OCI-LY3 (cell line): ENCODE data around the gene TAS2R60.
A peak's percentile ranks its signal among the peaks of the same experiment; 100 is the strongest.

ENCODE experiments used
- H2AFZ ChIP-seq: fragments of 200-600, 300-600 bp; shearing (Covaris generic); 2 replicates; pipeline ENCODE4 v1.6.0; 2014; ENCODE audit warnings: antibody characterized with exemption, low read depth, low read length
- H3K27ac ChIP-seq: fragments of 200-600, 300-600 bp; sonication (generic); 2 replicates; pipeline ENCODE4 v1.5.1; 2014; ENCODE audit warnings: mild to moderate bottlenecking, low read length, moderate library complexity, mixed read lengths
- H3K27me3 ChIP-seq: fragments of 200-600, 300-600 bp; sonication (generic); 2 replicates; pipeline ENCODE4 v1.6.1; 2014; ENCODE audit warnings: low read depth, low read length, mixed read lengths
- H3K36me3 ChIP-seq: fragments of 200-600, 300-600 bp; sonication (generic); replicated peaks from 2 replicates; pipeline ENCODE3; 2014; ENCODE audit warnings: low read depth, low read length, mixed read lengths
- H3K4me1 ChIP-seq: fragments of 300-600, 200-600 bp; sonication (generic); 2 replicates; pipeline ENCODE4 v1.6.1; 2014; ENCODE audit warnings: low read length, mixed read lengths
- H3K4me2 ChIP-seq: fragments of 200-600, 300-600 bp; sonication (generic); 2 replicates; pipeline ENCODE4 v1.6.1; 2014; ENCODE audit warnings: low read length, mixed read lengths
- H3K4me3 ChIP-seq: fragments of 300-600, 200-600 bp; sonication (generic); 2 replicates; pipeline ENCODE4 v1.5.1; 2014; ENCODE audit warnings: antibody characterized with exemption, mild to moderate bottlenecking, low read length, moderate library complexity
- H3K79me2 ChIP-seq: fragments of 300-600, 200-600 bp; shearing (Covaris generic); 2 replicates; pipeline ENCODE4 v1.6.1; 2014; ENCODE audit warnings: mild to moderate bottlenecking, low read length, mixed read lengths
- H3K9ac ChIP-seq: fragments of 300-600, 200-600 bp; shearing (Covaris generic); 2 replicates; pipeline ENCODE4 v1.6.0; 2014; ENCODE audit warnings: mild to moderate bottlenecking, low read length, moderate library complexity
- H3K9me3 ChIP-seq: fragments of 200-600, 300-600 bp; shearing (Covaris generic); 2 replicates; pipeline ENCODE4 v1.6.1; 2014; ENCODE audit warnings: low read length, mixed read lengths; ENCODE audit not compliant: insufficient read depth
- H4K20me1 ChIP-seq: fragments of 200-600, 300-600 bp; sonication (generic); 2 replicates; pipeline ENCODE4 v1.6.1; 2016; ENCODE audit warnings: low read length, mixed read lengths; ENCODE audit not compliant: insufficient read depth
- EZH2phosphoT487 ChIP-seq: fragments of 200-600 bp; shearing (Covaris generic); IDR thresholded peaks from 2 replicates; pipeline ENCODE4 v1.6.1; 2018; ENCODE audit warnings: antibody characterized with exemption, mixed run types, low read depth
- TF ChIP-seq, protein P1 (sequence below): fragments of 200-600, 300-600 bp; sonication (generic); IDR thresholded peaks from 2 replicates; pipeline ENCODE4 v1.5.1; 2014; ENCODE audit warnings: antibody characterized with exemption, low read length, low read depth

TAS2R60 gene

GRCh38 chr7:143406002-143406357 lies 37.3 kb upstream of the TAS2R60 start:
- Histone ChIP-seq H2AFZ (no peak overlapping the region), H3K4me3 (no peak overlapping the region), H4K20me1 (no peaks in the 10 kb centered on the region), H3K79me2 (no peaks in the 10 kb centered on the region), H3K27me3 (peaks cover 65% of the 10 kb centered on the region), H3K4me2 (no peak overlapping the region), H3K36me3 (no peaks in the 10 kb centered on the region), H3K27ac (no peak overlapping the region), H3K4me1 (peaks cover 22% of the 10 kb centered on the region), H3K9ac (no peak overlapping the region), H3K9me3 (no peaks in the 10 kb centered on the region)
- TF ChIP-seq, protein P1, sequence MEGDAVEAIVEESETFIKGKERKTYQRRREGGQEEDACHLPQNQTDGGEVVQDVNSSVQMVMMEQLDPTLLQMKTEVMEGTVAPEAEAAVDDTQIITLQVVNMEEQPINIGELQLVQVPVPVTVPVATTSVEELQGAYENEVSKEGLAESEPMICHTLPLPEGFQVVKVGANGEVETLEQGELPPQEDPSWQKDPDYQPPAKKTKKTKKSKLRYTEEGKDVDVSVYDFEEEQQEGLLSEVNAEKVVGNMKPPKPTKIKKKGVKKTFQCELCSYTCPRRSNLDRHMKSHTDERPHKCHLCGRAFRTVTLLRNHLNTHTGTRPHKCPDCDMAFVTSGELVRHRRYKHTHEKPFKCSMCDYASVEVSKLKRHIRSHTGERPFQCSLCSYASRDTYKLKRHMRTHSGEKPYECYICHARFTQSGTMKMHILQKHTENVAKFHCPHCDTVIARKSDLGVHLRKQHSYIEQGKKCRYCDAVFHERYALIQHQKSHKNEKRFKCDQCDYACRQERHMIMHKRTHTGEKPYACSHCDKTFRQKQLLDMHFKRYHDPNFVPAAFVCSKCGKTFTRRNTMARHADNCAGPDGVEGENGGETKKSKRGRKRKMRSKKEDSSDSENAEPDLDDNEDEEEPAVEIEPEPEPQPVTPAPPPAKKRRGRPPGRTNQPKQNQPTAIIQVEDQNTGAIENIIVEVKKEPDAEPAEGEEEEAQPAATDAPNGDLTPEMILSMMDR: no peak
- no peak for TF ChIP-seq EZH2phosphoT487

- no peaks in the 10 kb centered on the region for H3K36me3 ChIP-seq
- no peak overlapping the region for H3K4me2 ChIP-seq
- H3K9me3 ChIP-seq: no peaks in the 10 kb centered on the region
- no peak overlapping the region for H3K9ac ChIP-seq
- no peak overlapping the region for H3K27ac ChIP-seq
- H3K4me3 ChIP-seq: no peak overlapping the region
- TF ChIP-seq, protein P1: no peak
- no peak for TF ChIP-seq EZH2phosphoT487
- H3K79me2 ChIP-seq: no peaks in the 10 kb centered on the region
- H3K4me1 ChIP-seq: peaks cover 27% of the 10 kb centered on the region
- H2AFZ ChIP-seq: no peak overlapping the region
- peaks cover 58% of the 10 kb centered on the region for H3K27me3 ChIP-seq
- no peaks in the 10 kb centered on the region for H4K20me1 ChIP-seq
These were observed 35.7 kb upstream of the TAS2R60 start for GRCh38 chr7:143407287-143408251.

GRCh38 chr7:143408252-143408685 lies 35.0 kb upstream of the TAS2R60 start:
- peaks cover 57% of the 10 kb centered on the region for H3K27me3 ChIP-seq
- no peak overlapping the region for H2AFZ ChIP-seq
- H3K27ac ChIP-seq: no peak overlapping the region
- H3K79me2 ChIP-seq: no peaks in the 10 kb centered on the region
- no peaks in the 10 kb centered on the region for H3K9me3 ChIP-seq
- no peak overlapping the region for H3K9ac ChIP-seq
- H3K4me2 ChIP-seq: no peak overlapping the region
- H3K4me3 ChIP-seq: no peak overlapping the region
- no peaks in the 10 kb centered on the region for H4K20me1 ChIP-seq
- no peaks in the 10 kb centered on the region for H3K36me3 ChIP-seq
- peaks cover 27% of the 10 kb centered on the region for H3K4me1 ChIP-seq
- TF ChIP-seq EZH2phosphoT487: no peak
- TF ChIP-seq, protein P1: no peak

DNA sequence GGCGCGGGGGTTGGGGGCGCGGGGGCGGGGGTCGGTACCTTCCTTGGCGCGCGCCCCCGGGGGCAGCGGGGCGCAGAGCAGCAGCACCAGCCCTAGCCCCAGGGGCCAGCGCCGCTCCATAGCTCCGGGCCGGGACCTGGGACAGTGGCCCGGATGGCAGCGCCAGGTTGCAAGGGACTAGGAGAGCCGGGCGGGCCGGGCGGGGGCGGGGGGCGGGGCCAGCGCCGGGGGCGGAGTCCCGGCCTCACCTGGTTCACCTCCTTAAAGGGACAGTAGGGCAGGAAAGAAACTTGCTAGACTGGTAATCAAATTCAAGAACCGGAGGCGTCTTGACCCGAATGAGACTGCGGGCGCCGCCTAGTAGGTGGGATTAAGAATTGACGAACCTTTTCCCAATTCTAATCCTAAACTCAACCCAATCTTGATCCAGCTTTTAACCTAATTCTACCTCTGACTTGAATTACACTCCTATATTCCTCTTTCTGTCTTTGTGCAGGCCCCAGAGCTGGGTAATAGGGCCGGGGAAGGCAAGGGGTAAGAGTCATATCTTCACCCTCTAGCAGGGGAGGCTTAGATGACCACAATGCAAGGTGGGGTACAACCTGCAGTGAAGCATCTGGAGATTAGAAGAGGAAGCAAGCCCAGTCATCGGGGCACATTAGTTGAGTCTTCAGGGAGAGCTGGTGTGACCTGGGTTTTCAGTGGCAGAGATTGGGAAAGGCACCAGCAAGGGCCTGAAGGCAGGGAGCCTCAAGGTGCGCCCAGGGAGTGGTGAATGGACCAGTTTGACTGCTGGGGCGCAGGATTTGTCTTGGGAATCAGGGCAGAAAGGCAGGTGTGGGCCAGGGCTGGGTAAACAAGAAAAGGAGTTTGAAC lies 34.3 kb upstream of the TAS2R60 start, which contains the start of gene EPHA1:
Gene EPHA1 (minus strand): TSS at position 171 of the 876 bp plus-strand sequence. CDS start 51 bp downstream, at position 120.
- peaks cover 27% of the 10 kb centered on the region for H3K4me1 ChIP-seq
- H3K4me3 ChIP-seq: no peak within 1 kb of the TSS
- no peaks in the 10 kb centered on the region for H4K20me1 ChIP-seq
- no peak within 1 kb of the TSS for H3K27ac ChIP-seq
- no peaks in the 10 kb centered on the region for H3K79me2 ChIP-seq
- H3K27me3 ChIP-seq: peaks cover 53% of the 10 kb centered on the region
- TF ChIP-seq, protein P1: peak; percentile 11; the same call in 1 of the 2 replicates
- no peak for TF ChIP-seq EZH2phosphoT487
- no peak within 1 kb of the TSS for H2AFZ ChIP-seq
- no peaks in the 10 kb centered on the region for H3K9me3 ChIP-seq
- no peaks in the 10 kb centered on the region for H3K36me3 ChIP-seq
- H3K4me2 ChIP-seq: peak within 1 kb of the TSS; percentile 24; the same call in 1 of the 2 replicates
- no peak within 1 kb of the TSS for H3K9ac ChIP-seq
